ENCODE results near the gene STAMBPL1.

The STAMBPL1 gene

GRCh38 chr10:88874281-88874680 lies 5.8 kb upstream of the STAMBPL1 start:
- Histone ChIP-seq H3K27ac (no peak overlapping the region), H3K36me3 (replicated peaks) (no peaks in the 10 kb centered on the region), H3K4me3 (ENCODE audit: low read depth, low read length) (no peak overlapping the region), H3K27me3 (replicated peaks) (no peaks in the 10 kb centered on the region)
- no peak for TF ChIP-seq CTCF (IDR thresholded peaks at IDR 0.05; ENCODE audit: low read depth, low read length, missing control alignments)
- in situ Hi-C loops (cut with HindIII; ENCODE audit: low pct_ligation_motif_present, low sequenced_read_pairs) = no loop called here
- DNase-seq = no peak

GRCh38 chr10:88875081-88875480 lies 5.0 kb upstream of the STAMBPL1 start:
- in situ Hi-C loops (cut with HindIII; ENCODE audit: low pct_ligation_motif_present, low sequenced_read_pairs) = no loop called here
- TF ChIP-seq CTCF (IDR thresholded peaks at IDR 0.05; ENCODE audit: low read depth, low read length, missing control alignments) = no peak

DNA sequence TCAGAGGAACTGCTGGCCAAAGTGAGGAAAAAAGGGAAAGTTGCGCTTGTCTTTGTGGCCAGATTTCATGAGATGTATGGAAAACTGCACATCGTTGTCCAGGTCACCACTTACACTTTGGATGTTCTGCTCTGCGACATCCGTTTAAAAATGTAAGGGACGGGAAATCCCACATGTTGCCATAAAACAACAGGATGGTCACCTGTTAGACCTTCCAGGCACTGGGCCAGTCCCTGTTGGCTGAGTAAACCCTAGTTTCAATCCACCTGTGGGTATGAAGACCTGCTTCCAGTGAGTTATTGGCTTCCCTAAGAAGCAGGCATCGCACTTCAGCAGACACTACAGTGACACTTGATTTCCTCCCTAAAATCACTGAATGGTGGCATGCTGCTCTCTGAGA lies 2.7 kb upstream of the STAMBPL1 start:
- no peak for TF ChIP-seq CTCF (IDR thresholded peaks at IDR 0.05; ENCODE audit: low read depth, low read length, missing control alignments)
- in situ Hi-C loops (cut with HindIII; ENCODE audit: low pct_ligation_motif_present, low sequenced_read_pairs) = no loop called here
- Histone ChIP-seq H3K4me3 (ENCODE audit: low read depth, low read length) (no peak overlapping the region), H3K36me3 (replicated peaks) (no peaks in the 10 kb centered on the region), H3K27me3 (replicated peaks) (no peaks in the 10 kb centered on the region), H3K27ac (no peak overlapping the region)
- DNase-seq = no peak

More at GRCh38 chr10:88875081-88875480, 5.0 kb upstream of the STAMBPL1 start:
- DNase-seq = no peak
- Histone ChIP-seq H3K27me3 (replicated peaks) (no peaks in the 10 kb centered on the region), H3K27ac (no peak overlapping the region), H3K4me3 (ENCODE audit: low read depth, low read length) (no peak overlapping the region), H3K36me3 (replicated peaks) (no peaks in the 10 kb centered on the region)

DNA sequence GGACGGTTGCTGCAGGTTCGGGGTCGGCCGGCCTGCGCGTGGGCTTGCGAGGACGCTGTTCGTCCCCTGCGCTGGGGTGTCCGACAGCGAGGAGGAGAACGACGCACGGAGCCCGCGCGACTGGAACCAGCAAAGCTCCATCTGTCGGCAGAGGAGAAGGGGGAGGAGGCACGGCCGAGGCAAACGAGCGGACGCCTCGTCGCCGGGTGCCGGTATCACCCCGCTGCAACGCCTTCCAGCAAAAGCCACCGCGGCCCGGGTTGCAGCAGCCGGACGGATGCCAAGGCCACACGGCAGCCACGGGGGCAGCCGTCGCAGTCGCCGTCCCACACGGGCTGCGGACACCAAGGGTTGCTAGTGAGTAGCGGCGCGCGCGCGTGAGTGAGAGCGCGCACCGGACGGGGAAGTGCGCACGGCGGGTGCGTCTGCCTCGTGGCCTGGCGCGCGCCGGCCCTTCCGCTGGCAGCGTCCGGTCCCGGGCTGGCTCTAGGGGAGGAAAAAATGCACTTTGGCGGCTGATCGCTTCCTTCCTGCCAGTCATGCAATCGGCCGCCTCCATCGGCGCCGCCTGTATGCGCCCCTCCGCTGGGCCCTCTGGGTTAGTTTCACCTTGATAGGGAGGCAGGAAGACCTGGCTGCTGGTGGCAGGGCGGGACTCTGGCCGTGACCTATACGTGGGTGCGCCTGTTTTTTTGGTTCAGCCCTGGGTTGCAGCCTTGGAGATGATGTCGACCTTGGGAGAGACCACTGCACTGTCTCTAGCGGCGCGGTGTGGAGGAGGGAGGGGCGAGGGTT lies 434 bp downstream of the STAMBPL1 start:
- peak; percentile 62 for DNase-seq
- H3K4me3 ChIP-seq (ENCODE audit: low read depth, low read length) = peak overlapping the region; percentile 86
- no peaks in the 10 kb centered on the region for H3K36me3 ChIP-seq (replicated peaks)
- no peaks in the 10 kb centered on the region for H3K27me3 ChIP-seq (replicated peaks)
- TF ChIP-seq CTCF (IDR thresholded peaks at IDR 0.05; ENCODE audit: low read depth, low read length, missing control alignments) = peak; percentile 48
- peak overlapping the region; percentile 63 for H3K27ac ChIP-seq
- in situ Hi-C loops (cut with HindIII; ENCODE audit: low pct_ligation_motif_present, low sequenced_read_pairs) = no loop called here

DNA sequence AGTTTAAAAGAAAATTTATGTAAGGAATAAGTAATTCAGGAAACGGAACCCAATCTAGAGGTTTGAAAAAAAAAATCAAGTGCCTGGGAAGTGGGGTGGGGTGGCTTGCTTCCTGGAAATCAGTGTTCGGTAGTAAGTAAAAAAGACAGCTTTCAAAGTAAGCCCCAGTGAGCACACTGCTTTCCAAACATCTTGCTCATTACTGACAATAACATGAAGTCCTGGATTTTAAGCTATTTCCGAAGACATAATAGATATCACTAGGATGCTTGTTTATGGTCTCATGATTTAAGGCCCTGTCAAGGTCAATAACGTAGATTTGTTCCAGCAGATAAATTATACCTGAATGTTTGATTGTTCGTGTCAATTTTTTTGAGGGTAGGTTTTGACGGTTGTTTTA lies 1.3 kb downstream of the STAMBPL1 start:
- H3K27ac ChIP-seq = peak overlapping the region; percentile 62
- no peak for TF ChIP-seq CTCF (IDR thresholded peaks at IDR 0.05; ENCODE audit: low read depth, low read length, missing control alignments)
- H3K4me3 ChIP-seq (ENCODE audit: low read depth, low read length) = peak overlapping the region; percentile 86
- DNase-seq = no peak
- no peaks in the 10 kb centered on the region for H3K27me3 ChIP-seq (replicated peaks)
- no peaks in the 10 kb centered on the region for H3K36me3 ChIP-seq (replicated peaks)
- in situ Hi-C loops (cut with HindIII; ENCODE audit: low pct_ligation_motif_present, low sequenced_read_pairs) = no loop called here

Data from brain microvascular endothelial cell (primary cell).